ENCODE results near the gene CRABP2. TPM values are rescaled to one million over a fixed set of nuclear protein-coding genes. Genes with fewer than 3 reads are reported as not detected.

The CRABP2 gene
- total and polyA plus RNA-seq, 2 of the 13 experiments (the other 11 are each of a cell fraction or from before 2014, with no cell fraction given), result 0.40 to 0.60 TPM

DNA sequence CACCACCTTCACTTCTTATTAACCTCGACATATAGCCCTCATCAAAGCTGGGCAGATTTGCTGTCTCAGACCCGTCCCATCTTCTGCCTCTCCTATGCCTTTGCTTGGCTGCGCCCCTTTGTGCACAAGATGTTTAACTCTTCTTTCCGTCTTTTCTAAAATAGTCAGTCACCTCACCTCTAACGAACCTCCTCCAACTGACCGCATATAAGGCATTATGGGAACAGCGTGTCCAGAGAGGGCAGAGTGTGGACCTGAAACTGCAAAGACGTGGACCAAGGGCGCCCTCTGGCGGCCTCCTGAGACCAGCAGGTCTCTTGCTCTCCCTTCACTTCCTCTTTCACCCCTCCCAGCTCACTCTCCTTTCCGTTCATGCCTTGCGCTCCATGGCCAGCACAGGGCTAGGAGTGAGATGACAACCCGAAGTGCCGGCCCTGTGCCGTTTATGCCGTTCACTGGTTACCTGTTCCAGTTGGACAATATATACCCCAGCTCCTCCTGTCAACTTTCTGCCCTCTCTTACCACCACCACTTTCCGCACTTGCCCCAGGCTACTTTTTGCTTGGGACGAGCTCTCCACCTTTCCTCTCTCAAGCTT lies 20.4 kb upstream of the CRABP2 start (continued):
- TF ChIP-seq ONECUT2 (CRISPR knock-in tag; IDR thresholded peaks at IDR 0.05) (no peak), ARNTL (CRISPR knock-in tag; IDR thresholded peaks at IDR 0.05) (no peak), ZNF205 (CRISPR knock-in tag; IDR thresholded peaks at IDR 0.05) (no peak), ZNF24 (IDR thresholded peaks at IDR 0.05) (no peak), CHD2 (IDR thresholded peaks at IDR 0.05; ENCODE audit: low read depth, low read length) (no peak), XRCC5 (optimal IDR thresholded peaks at IDR 0.05; ENCODE audit: low read length) (peak; percentile 80), ASH2L (IDR thresholded peaks at IDR 0.05; ENCODE audit: insufficient read length, low read depth, low read length) (peak; percentile 26), KAT8 (CRISPR knock-in tag; IDR thresholded peaks at IDR 0.05) (peak; percentile 72), NR2F6 (IDR thresholded peaks at IDR 0.05) (no peak), NR2F6 (CRISPR knock-in tag; IDR thresholded peaks at IDR 0.05) (no peak), ZNF777 (CRISPR knock-in tag; IDR thresholded peaks at IDR 0.05) (no peak), AHR (CRISPR knock-in tag; IDR thresholded peaks at IDR 0.05) (no peak), ZMYM2 (CRISPR knock-in tag; IDR thresholded peaks at IDR 0.05) (no peak), BRCA1 (CRISPR knock-in tag; IDR thresholded peaks at IDR 0.05) (no peak), NAIF1 (CRISPR knock-in tag; IDR thresholded peaks at IDR 0.05; ENCODE audit: borderline replicate concordance) (no peak)
- TF ChIP-seq, protein P1, sequence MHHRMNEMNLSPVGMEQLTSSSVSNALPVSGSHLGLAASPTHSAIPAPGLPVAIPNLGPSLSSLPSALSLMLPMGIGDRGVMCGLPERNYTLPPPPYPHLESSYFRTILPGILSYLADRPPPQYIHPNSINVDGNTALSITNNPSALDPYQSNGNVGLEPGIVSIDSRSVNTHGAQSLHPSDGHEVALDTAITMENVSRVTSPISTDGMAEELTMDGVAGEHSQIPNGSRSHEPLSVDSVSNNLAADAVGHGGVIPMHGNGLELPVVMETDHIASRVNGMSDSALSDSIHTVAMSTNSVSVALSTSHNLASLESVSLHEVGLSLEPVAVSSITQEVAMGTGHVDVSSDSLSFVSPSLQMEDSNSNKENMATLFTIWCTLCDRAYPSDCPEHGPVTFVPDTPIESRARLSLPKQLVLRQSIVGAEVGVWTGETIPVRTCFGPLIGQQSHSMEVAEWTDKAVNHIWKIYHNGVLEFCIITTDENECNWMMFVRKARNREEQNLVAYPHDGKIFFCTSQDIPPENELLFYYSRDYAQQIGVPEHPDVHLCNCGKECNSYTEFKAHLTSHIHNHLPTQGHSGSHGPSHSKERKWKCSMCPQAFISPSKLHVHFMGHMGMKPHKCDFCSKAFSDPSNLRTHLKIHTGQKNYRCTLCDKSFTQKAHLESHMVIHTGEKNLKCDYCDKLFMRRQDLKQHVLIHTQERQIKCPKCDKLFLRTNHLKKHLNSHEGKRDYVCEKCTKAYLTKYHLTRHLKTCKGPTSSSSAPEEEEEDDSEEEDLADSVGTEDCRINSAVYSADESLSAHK (CRISPR knock-in tag; IDR thresholded peaks at IDR 0.05; ENCODE audit: borderline replicate concordance), result no peak
- TF ChIP-seq, protein P2, sequence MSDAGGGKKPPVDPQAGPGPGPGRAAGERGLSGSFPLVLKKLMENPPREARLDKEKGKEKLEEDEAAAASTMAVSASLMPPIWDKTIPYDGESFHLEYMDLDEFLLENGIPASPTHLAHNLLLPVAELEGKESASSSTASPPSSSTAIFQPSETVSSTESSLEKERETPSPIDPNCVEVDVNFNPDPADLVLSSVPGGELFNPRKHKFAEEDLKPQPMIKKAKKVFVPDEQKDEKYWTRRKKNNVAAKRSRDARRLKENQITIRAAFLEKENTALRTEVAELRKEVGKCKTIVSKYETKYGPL (CRISPR knock-in tag; IDR thresholded peaks at IDR 0.05), result no peak
- TF ChIP-seq, protein P3, sequence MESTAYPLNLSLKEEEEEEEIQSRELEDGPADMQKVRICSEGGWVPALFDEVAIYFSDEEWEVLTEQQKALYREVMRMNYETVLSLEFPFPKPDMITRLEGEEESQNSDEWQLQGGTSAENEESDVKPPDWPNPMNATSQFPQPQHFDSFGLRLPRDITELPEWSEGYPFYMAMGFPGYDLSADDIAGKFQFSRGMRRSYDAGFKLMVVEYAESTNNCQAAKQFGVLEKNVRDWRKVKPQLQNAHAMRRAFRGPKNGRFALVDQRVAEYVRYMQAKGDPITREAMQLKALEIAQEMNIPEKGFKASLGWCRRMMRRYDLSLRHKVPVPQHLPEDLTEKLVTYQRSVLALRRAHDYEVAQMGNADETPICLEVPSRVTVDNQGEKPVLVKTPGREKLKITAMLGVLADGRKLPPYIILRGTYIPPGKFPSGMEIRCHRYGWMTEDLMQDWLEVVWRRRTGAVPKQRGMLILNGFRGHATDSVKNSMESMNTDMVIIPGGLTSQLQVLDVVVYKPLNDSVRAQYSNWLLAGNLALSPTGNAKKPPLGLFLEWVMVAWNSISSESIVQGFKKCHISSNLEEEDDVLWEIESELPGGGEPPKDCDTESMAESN (CRISPR knock-in tag; conservative IDR thresholded peaks at IDR 0.05), result no peak
- TF ChIP-seq, protein P4, sequence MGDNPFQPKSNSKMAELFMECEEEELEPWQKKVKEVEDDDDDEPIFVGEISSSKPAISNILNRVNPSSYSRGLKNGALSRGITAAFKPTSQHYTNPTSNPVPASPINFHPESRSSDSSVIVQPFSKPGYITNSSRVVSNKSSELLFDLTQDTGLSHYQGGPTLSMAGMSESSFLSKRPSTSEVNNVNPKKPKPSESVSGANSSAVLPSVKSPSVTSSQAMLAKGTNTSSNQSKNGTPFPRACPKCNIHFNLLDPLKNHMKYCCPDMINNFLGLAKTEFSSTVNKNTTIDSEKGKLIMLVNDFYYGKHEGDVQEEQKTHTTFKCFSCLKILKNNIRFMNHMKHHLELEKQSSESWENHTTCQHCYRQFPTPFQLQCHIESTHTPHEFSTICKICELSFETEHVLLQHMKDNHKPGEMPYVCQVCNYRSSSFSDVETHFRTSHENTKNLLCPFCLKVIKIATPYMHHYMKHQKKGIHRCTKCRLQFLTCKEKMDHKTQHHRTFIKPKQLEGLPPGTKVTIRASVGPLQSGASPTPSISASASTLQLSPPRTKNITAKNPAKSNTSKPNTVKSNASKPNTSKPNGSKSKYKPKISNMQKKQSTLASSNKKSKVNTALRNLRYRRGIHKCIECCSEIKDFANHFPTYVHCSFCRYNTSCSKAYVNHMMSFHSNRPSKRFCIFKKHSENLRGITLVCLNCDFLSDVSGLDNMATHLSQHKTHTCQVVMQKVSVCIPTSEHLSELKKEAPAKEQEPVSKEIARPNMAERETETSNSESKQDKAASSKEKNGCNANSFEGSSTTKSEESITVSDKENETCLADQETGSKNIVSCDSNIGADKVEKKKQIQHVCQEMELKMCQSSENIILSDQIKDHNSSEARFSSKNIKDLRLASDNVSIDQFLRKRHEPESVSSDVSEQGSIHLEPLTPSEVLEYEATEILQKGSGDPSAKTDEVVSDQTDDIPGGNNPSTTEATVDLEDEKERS (CRISPR knock-in tag; IDR thresholded peaks at IDR 0.05), result no peak
- TF ChIP-seq, protein P5, sequence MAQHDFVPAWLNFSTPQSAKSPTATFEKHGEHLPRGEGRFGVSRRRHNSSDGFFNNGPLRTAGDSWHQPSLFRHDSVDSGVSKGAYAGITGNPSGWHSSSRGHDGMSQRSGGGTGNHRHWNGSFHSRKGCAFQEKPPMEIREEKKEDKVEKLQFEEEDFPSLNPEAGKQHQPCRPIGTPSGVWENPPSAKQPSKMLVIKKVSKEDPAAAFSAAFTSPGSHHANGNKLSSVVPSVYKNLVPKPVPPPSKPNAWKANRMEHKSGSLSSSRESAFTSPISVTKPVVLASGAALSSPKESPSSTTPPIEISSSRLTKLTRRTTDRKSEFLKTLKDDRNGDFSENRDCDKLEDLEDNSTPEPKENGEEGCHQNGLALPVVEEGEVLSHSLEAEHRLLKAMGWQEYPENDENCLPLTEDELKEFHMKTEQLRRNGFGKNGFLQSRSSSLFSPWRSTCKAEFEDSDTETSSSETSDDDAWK (CRISPR knock-in tag; IDR thresholded peaks at IDR 0.05), result no peak
